T-cell (primary cell): ENCODE data around the gene SAMD9L. TPM values are rescaled to one million over a fixed set of nuclear protein-coding genes. Genes with fewer than 3 reads are reported as not detected.

Experiments
- ATAC-seq, 4 experiments: fragments of 200-7000 bp in 3 of 4; fragments of 150-1000 bp in 1 of 4; cut with Tn5 transposase; replicated peaks in 1 of 4; 1 replicate in 3 of 4; 2 replicates in 1 of 4; pipeline ENCODE4 v1.10.0; 2021; ENCODE audit warnings: moderate library complexity in 3 of 4, mild to moderate bottlenecking in 2 of 4, moderate number of reproducible peaks in 1 of 4
- CTCF ChIA-PET, 2 donors: fragments of 300-600 bp; sonication (Branson Sonifier 250); formaldehyde crosslinking; loops; one replicate each; lab custom pipeline; 2022; ENCODE audit warnings: antibody characterized with exemption in 2 of 2; lab: Charles Lee
- POLR2A ChIA-PET, 2 donors: fragments of 300-600 bp; sonication (Branson Sonifier 250); formaldehyde crosslinking; loops; one replicate each; lab custom pipeline; 2022; ENCODE audit warnings: antibody characterized with exemption in 2 of 2; lab: Charles Lee
- DNase-seq, 35 experiments: peaks; one replicate each; pipeline versions ENCODE4 v3.0.0 to v3.0.0-alpha.2; 2013 to 2023
- H3K27ac ChIP-seq: one replicate; pipeline ENCODE4 v1.5.1; 2013; ENCODE audit warnings: low read length
- H3K27me3 ChIP-seq, 2 experiments: replicated peaks in 1 of 2; 1 replicate in 1 of 2; 2 replicates in 1 of 2; pipeline versions ENCODE4 v1.6.1 to v1.7.0; 2013; ENCODE audit warnings: low read length in 1 of 2, mixed read lengths in 1 of 2; ENCODE audit not compliant: control insufficient read depth in 2 of 2, insufficient read depth in 2 of 2; ENCODE audit errors: extremely low read depth in 1 of 2
- H3K36me3 ChIP-seq, 2 donors: 1 replicate in 1 of 2; 2 replicates in 1 of 2; pipeline versions ENCODE4 v1.6.1 to v1.7.0; 2013; ENCODE audit warnings: low read length in 1 of 2; ENCODE audit not compliant: control insufficient read depth in 2 of 2, insufficient read depth in 1 of 2; ENCODE audit errors: extremely low read depth in 1 of 2
- H3K4me1 ChIP-seq, 2 experiments: 1 replicate in 1 of 2; 2 replicates in 1 of 2; pipeline versions ENCODE4 v1.6.1 to v1.7.0; 2013; ENCODE audit warnings: low read length in 2 of 2, mixed read lengths in 1 of 2; ENCODE audit not compliant: insufficient read depth in 2 of 2, control insufficient read depth in 1 of 2; ENCODE audit errors: extremely low read depth in 1 of 2
- H3K4me3 ChIP-seq, 2 donors: 1 replicate in 1 of 2; 2 replicates in 1 of 2; pipeline versions ENCODE4 v1.5.1 to v1.7.0; 2013; ENCODE audit warnings: mild to moderate bottlenecking in 2 of 2, low read length in 1 of 2, moderate library complexity in 1 of 2; ENCODE audit not compliant: control insufficient read depth in 1 of 2; ENCODE audit errors: extremely low read depth in 1 of 2
- H3K9me3 ChIP-seq: 2 replicates; pipeline ENCODE4 v1.7.0; 2013
- H3K27ac Mint-ChIP-seq, 2 donors: one replicate each; pipeline ENCODE4 v1.8.0; 2020 to 2021; ENCODE audit warnings: mild to moderate bottlenecking in 2 of 2, mixed read lengths in 2 of 2
- H3K27me3 Mint-ChIP-seq, 2 donors: one replicate each; pipeline ENCODE4 v1.8.0; 2021 to 2022; ENCODE audit warnings: mixed read lengths in 2 of 2
- H3K36me3 Mint-ChIP-seq: one replicate; pipeline ENCODE4 v1.8.0; 2021; ENCODE audit warnings: mixed read lengths
- H3K4me1 Mint-ChIP-seq, 3 donors: one replicate each; pipeline ENCODE4 v1.8.0; 2020 to 2022; ENCODE audit warnings: mixed read lengths in 3 of 3, mild to moderate bottlenecking in 1 of 3
- H3K4me3 Mint-ChIP-seq, 3 donors: one replicate each; pipeline ENCODE4 v1.8.0; 2020 to 2022; ENCODE audit warnings: mild to moderate bottlenecking in 3 of 3, mixed read lengths in 3 of 3, moderate library complexity in 3 of 3
- H3K9me3 Mint-ChIP-seq, 3 donors: one replicate each; pipeline ENCODE4 v1.8.0; 2020 to 2022; ENCODE audit warnings: mixed read lengths in 3 of 3
- WGBS: methylation state at CpG from one replicate; pipeline ENCODE4 v1.1.5; 2013; ENCODE audit warnings: missing lambda C conversion rate; ENCODE audit not compliant: insufficient coverage; 5-methylcytosine and 5-hydroxymethylcytosine counted together
- total RNA-seq, 35 experiments: library from RNA in 6 of 35; stranded (reverse) in 6 of 35; fragments of 120-200 nt in 1 of 35; gene quantifications; one replicate each; pipeline versions ENCODE4 v1.2.1 to v1.2.4 and lab custom pipeline; 2013 to 2026

The SAMD9L gene
- total RNA-seq, 5 donors from 2014 or later (not counting 1 experiment from before 2014, with no cell fraction given): 24.7 to 45.5 (median 32.8) TPM

DNA sequence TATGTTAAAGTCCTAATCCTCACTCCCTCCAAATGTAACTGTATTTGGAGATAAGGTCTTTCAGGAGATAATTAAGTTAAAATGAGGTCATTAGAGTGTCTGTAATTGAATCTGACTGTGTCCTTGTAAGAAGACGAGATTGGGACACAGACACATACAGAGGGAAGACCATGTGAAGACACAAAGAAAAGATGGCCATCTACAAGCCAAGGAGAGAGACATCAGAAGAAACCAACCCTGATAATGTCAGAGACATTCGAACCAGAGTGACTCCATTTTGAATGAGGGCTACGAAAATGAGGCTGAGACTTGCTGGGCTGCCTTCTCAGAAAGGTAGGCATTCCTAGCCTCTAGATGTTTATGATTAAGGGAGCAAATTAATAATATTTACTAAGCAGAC is 542 bp upstream of the SAMD9L start:
- H3K9me3 ChIP-seq: no peaks in the 10 kb centered on the region
- CTCF ChIA-PET: no interaction called here
- no peak overlapping the region for H3K4me3 ChIP-seq
- no peaks in the 10 kb centered on the region for H3K27me3 ChIP-seq
- 71% methylated on average over 1 of the region's 3 CpGs for WGBS
- Mint-ChIP-seq H3K4me3 (peak overlapping the region; percentile 86 to 87 (median 86)), H3K27ac (peak overlapping the region; percentile 97 to 98), H3K9me3 (no peaks in the 10 kb centered on the region), H3K36me3 (peaks cover 5% of the 10 kb centered on the region), H3K4me1 (peaks cover 30 to 41% (median 35%) of the 10 kb centered on the region in 3 donors), H3K27me3 (no peaks in the 10 kb centered on the region)
- DNase-seq (no peak), ATAC-seq (no peak)
- H3K36me3 ChIP-seq: peaks cover 0 to 21% of the 10 kb centered on the region in 2 donors
- peak overlapping the region; percentile 74 for H3K27ac ChIP-seq
- peaks cover 8 to 14% of the 10 kb centered on the region in 2 experiments for H3K4me1 ChIP-seq
- POLR2A ChIA-PET: no interaction called here

DNA sequence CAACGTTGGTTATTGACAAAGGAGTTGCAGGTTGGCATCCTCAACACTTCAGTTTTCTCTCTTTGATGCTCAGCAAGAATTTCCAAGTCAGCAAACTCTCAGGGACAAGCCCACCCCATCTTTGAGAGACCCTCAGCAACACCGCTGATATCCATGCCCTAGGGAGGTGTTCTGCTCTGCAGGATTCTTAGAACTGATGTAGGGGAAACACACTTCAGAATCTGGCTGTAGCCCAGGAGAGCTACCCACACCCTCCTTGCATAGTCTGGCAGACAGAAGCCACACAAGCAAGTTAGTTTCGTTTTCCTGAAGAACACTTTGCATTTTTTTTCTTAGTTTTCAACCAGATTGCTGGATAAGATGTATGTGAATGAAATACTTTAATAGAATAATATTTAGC is 822 bp downstream of the SAMD9L start:
- H3K4me1 ChIP-seq: peaks cover 8 to 14% of the 10 kb centered on the region in 2 experiments
- peaks cover 35 to 44% (median 36%) of the 10 kb centered on the region in 3 donors for H3K4me1 Mint-ChIP-seq
- peak overlapping the region; percentile 58 to 61 for H3K4me3 ChIP-seq
- H3K36me3 ChIP-seq: peaks cover 6 to 35% of the 10 kb centered on the region in 2 donors
- POLR2A ChIA-PET: interaction anchor here in 1 of 2 donors (0.7 kb wide), 1 partner anchor 1348 kb away, joined by 4 read pairs; no protein-coding TSS in a partner anchor
- H3K27ac ChIP-seq: peak overlapping the region; percentile 74
- peak overlapping the region; percentile 86 to 87 (median 86) for H3K4me3 Mint-ChIP-seq
- H3K27me3 ChIP-seq: no peaks in the 10 kb centered on the region
- H3K9me3 Mint-ChIP-seq: no peaks in the 10 kb centered on the region
- peaks cover 5% of the 10 kb centered on the region for H3K36me3 Mint-ChIP-seq
- CTCF ChIA-PET: interaction anchor here in 1 of 2 donors (0.6 to 1.8 kb wide), 4 partner anchors 30 to 1364 kb away, joined by 3 to 8 read pairs (median 4); partner anchors contain the start of gene SAMD9
- WGBS: 0% methylated on average over 2 of the region's 3 CpGs
- peak overlapping the region; percentile 77 to 90 for H3K27ac Mint-ChIP-seq
- peak; percentile 82 to 94 (median 92) for ATAC-seq
- no peaks in the 10 kb centered on the region for H3K27me3 Mint-ChIP-seq
- no peaks in the 10 kb centered on the region for H3K9me3 ChIP-seq
- DNase-seq: peak; percentile 2 to 63 (median 20)

- peaks cover 35 to 44% (median 36%) of the 10 kb centered on the region in 3 donors for H3K4me1 Mint-ChIP-seq
- CTCF ChIA-PET: interaction anchor here (0.6 to 1.8 kb wide), 4 partner anchors 29 to 82 kb away, joined by 3 to 8 read pairs (median 3); partner anchors contain the start of gene SAMD9 (in 1 of the 2)
- DNase-seq: peak in 1 of 35 experiments; percentile 5
These were observed 1.6 kb downstream of the SAMD9L start for GRCh38 chr7:93146472-93147141.

DNA sequence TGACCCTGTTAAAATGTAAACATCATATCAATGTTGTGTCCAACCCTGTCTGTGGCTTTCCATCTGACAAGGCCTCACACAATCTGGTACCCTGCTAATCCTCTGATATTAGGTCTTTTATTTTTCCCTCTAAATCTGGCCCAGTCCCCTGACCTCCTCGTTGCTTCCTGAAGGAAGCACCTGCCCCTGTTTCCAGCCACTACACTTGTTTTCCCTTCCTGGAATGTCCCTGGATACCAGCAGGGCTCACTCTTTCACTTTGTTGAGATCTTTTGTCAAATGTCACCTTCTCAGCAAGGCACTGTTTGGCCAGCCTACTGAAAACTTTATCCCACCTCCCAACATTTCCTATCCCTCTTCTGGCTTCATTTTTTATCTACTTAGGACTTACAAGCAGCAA is 2.1 kb downstream of the SAMD9L start:
- DNase-seq (no peak), ATAC-seq (no peak)
- Histone ChIP-seq H3K27me3 (no peaks in the 10 kb centered on the region), H3K9me3 (no peaks in the 10 kb centered on the region), H3K27ac (no peak overlapping the region), H3K4me1 (peaks cover 8 to 14% of the 10 kb centered on the region in 2 experiments), H3K4me3 (no peak overlapping the region), H3K36me3 (peaks cover 6 to 48% of the 10 kb centered on the region in 2 donors)
- WGBS: 92% methylated on average over 1 of the region's 1 CpG
- H3K36me3 Mint-ChIP-seq: peaks cover 5% of the 10 kb centered on the region
- H3K4me1 Mint-ChIP-seq: peaks cover 35 to 44% (median 36%) of the 10 kb centered on the region in 3 donors
- no peaks in the 10 kb centered on the region for H3K9me3 Mint-ChIP-seq
- peak overlapping the region; percentile 8 to 69 for H3K27ac Mint-ChIP-seq
- CTCF ChIA-PET: interaction anchor here in 1 of 2 donors (1.8 kb wide), 1 partner anchor 28 kb away, joined by 8 read pairs; the partner anchor contains the start of gene SAMD9
- no peaks in the 10 kb centered on the region for H3K27me3 Mint-ChIP-seq
- POLR2A ChIA-PET: interaction anchor here in 1 of 2 donors (1.0 kb wide), 1 partner anchor 9 kb away, joined by 3 read pairs; no protein-coding TSS in a partner anchor
- peak overlapping the region; percentile 49 to 86 (median 86) for H3K4me3 Mint-ChIP-seq

More at GRCh38 chr7:93146472-93147141, 1.6 kb downstream of the SAMD9L start:
- H3K36me3 Mint-ChIP-seq: peaks cover 5% of the 10 kb centered on the region
- WGBS: 15% methylated on average over 3 of the region's 5 CpGs
- Histone ChIP-seq H3K9me3 (no peaks in the 10 kb centered on the region), H3K27ac (no peak overlapping the region), H3K4me1 (peaks cover 8 to 14% of the 10 kb centered on the region in 2 experiments), H3K36me3 (peaks cover 6 to 43% of the 10 kb centered on the region in 2 donors), H3K27me3 (no peaks in the 10 kb centered on the region), H3K4me3 (peak overlapping the region; percentile 58 to 61)
- no peaks in the 10 kb centered on the region for H3K9me3 Mint-ChIP-seq
- POLR2A ChIA-PET: interaction anchor here (0.6 to 0.7 kb wide), 3 partner anchors 28 to 1349 kb away, joined by 3 to 4 read pairs (median 3); no protein-coding TSS in a partner anchor
- peak overlapping the region; percentile 86 to 87 (median 86) for H3K4me3 Mint-ChIP-seq
- peak in 1 of 4 experiments; percentile 19 for ATAC-seq
- no peaks in the 10 kb centered on the region for H3K27me3 Mint-ChIP-seq
- peak overlapping the region; percentile 77 to 90 for H3K27ac Mint-ChIP-seq

- peaks cover 6 to 55% of the 10 kb centered on the region in 2 donors for H3K36me3 ChIP-seq
- Mint-ChIP-seq H3K9me3 (no peaks in the 10 kb centered on the region), H3K36me3 (peaks cover 5% of the 10 kb centered on the region), H3K27ac (no peak overlapping the region), H3K27me3 (no peaks in the 10 kb centered on the region), H3K4me1 (peaks cover 35 to 44% (median 36%) of the 10 kb centered on the region in 3 donors), H3K4me3 (peak overlapping the region; percentile 29 to 86 (median 37))
- H3K4me3 ChIP-seq: no peak overlapping the region
- no peaks in the 10 kb centered on the region for H3K27me3 ChIP-seq
- H3K9me3 ChIP-seq: no peaks in the 10 kb centered on the region
- H3K27ac ChIP-seq: no peak overlapping the region
- H3K4me1 ChIP-seq: peaks cover 8 to 14% of the 10 kb centered on the region in 2 experiments
- DNase-seq (no peak), ATAC-seq (no peak)
- CTCF ChIA-PET: no interaction called here
- POLR2A ChIA-PET: interaction anchor here (0.5 to 1.0 kb wide), 4 partner anchors 10 to 29 kb away, joined by 3 to 4 read pairs (median 3); no protein-coding TSS in a partner anchor
- no CpG with 5 or more reads among the region's 3 CpGs for WGBS
These were observed 2.8 kb downstream of the SAMD9L start for GRCh38 chr7:93145354-93145753.

DNA sequence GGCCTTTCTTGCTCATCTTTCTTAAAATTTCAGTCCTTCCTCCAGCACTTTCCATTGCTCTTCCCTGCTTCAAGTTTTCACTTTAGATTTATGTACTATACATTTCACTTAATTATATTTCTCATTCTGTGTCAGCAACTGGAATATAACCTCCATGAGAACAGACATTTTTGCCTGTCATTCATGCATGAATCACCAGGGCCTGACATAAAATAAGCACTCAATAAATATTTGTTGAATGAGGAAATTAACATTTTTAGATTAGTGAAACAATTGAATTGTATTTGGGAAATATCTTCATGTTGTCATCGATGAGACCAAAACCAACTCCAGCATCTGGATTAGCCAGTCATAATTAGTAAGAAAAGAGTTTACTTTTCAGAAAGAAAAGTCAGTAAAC is 6.1 kb downstream of the SAMD9L start:
- Mint-ChIP-seq H3K9me3 (peaks cover 6 to 8% (median 8%) of the 10 kb centered on the region in 3 donors), H3K36me3 (peaks cover 17% of the 10 kb centered on the region), H3K27me3 (no peaks in the 10 kb centered on the region), H3K4me1 (peaks cover 21 to 27% (median 24%) of the 10 kb centered on the region in 3 donors), H3K4me3 (no peak overlapping the region), H3K27ac (no peak overlapping the region)
- POLR2A ChIA-PET: no interaction called here
- Histone ChIP-seq H3K4me3 (no peak overlapping the region), H3K27ac (no peak overlapping the region), H3K4me1 (peaks cover 6 to 11% of the 10 kb centered on the region in 2 experiments), H3K9me3 (peaks cover 2% of the 10 kb centered on the region), H3K27me3 (no peaks in the 10 kb centered on the region), H3K36me3 (peaks cover 11 to 83% of the 10 kb centered on the region in 2 donors)
- no peak for DNase-seq
- ATAC-seq: no peak
- CTCF ChIA-PET: interaction anchor here in 1 of 2 donors (0.6 kb wide), 1 partner anchor 535 kb away, joined by 3 read pairs; no protein-coding TSS in a partner anchor
- WGBS: no CpG with 5 or more reads among the region's 1 CpG
